Astrocyte of the hippocampus (primary cell): Measurements from ENCODE around the gene ALB.

Experiments used
- DNase-seq: peaks from one replicate; pipeline ENCODE4 v3.0.0; 2011; ENCODE audit warnings: low read depth, low spot score

ALB gene

GRCh38 chr4:73450398-73451004 is 46.4 kb downstream of the ALB start:
- peak; percentile 90 for DNase-seq

GRCh38 chr4:73451404-73451803 is 47.3 kb downstream of the ALB start:
- peak; percentile 75 for DNase-seq

- DNase-seq = no peak
Observed at GRCh38 chr4:73451981-73452747, 48.1 kb downstream of the ALB start.

GRCh38 chr4:73452953-73453700 is 49.0 kb downstream of the ALB start:
- peak; percentile 48 for DNase-seq

- peak; percentile 31 for DNase-seq
Observed at GRCh38 chr4:73453701-73454005, 49.6 kb downstream of the ALB start.

- DNase-seq = no peak
Observed at GRCh38 chr4:73454920-73455319, 50.8 kb downstream of the ALB start.

- DNase-seq = no peak
Observed at GRCh38 chr4:73456177-73457022, 52.3 kb downstream of the ALB start.

- no peak for DNase-seq
Observed at GRCh38 chr4:73458184-73459047, 54.3 kb downstream of the ALB start.

- no peak for DNase-seq
Observed at GRCh38 chr4:73459048-73459421, 54.9 kb downstream of the ALB start.

GRCh38 chr4:73460913-73461522 is 56.9 kb downstream of the ALB start:
- no peak for DNase-seq

GRCh38 chr4:73468170-73468569 is 64.1 kb downstream of the ALB start:
- DNase-seq = no peak

- no peak for DNase-seq
Observed at GRCh38 chr4:73470728-73471127, 66.6 kb downstream of the ALB start.
